SW480 (cell line): Measurements from ENCODE around the gene ZNF79.

Source experiments
- DNase-seq: peaks from one replicate; pipeline ENCODE4 v3.0.0-alpha.2; 2016; ENCODE audit warnings: low spot score

ZNF79 gene

GRCh38 chr9:127423934-127424675 is at the start of gene ZNF79:
TSS of gene ZNF79 (plus strand) at chr9:127424382. CDS start at chr9:127424788, 406 bp downstream.
- DNase-seq = peak; percentile 87

- DNase-seq = peak; percentile 20
Observed at GRCh38 chr9:127380479-127380878, 43.7 kb upstream of the ZNF79 start.

- no peak for DNase-seq
Observed at GRCh38 chr9:127382541-127382940, 41.6 kb upstream of the ZNF79 start.

- DNase-seq = no peak
Observed at GRCh38 chr9:127384016-127384730, 40.0 kb upstream of the ZNF79 start.

GRCh38 chr9:127384901-127385300 is 39.3 kb upstream of the ZNF79 start:
- DNase-seq = no peak

GRCh38 chr9:127386249-127386648 is 37.9 kb upstream of the ZNF79 start:
- no peak for DNase-seq

- DNase-seq = no peak
Observed at GRCh38 chr9:127386981-127387380, 37.2 kb upstream of the ZNF79 start.

- peak; percentile 99 for DNase-seq
Observed at GRCh38 chr9:127388037-127388855, 35.9 kb upstream of the ZNF79 start.

- peak; percentile 68 for DNase-seq
Observed at GRCh38 chr9:127388856-127389238, 35.3 kb upstream of the ZNF79 start.

GRCh38 chr9:127389381-127390247 is 34.6 kb upstream of the ZNF79 start:
- DNase-seq = no peak

GRCh38 chr9:127390248-127390545 is 34.0 kb upstream of the ZNF79 start:
- no peak for DNase-seq

- peak; percentile 82 for DNase-seq
Observed at GRCh38 chr9:127390563-127390962, 33.6 kb upstream of the ZNF79 start.

GRCh38 chr9:127392166-127392565 is 32.0 kb upstream of the ZNF79 start:
- no peak for DNase-seq

GRCh38 chr9:127392976-127393375 is 31.2 kb upstream of the ZNF79 start:
- DNase-seq = no peak

- no peak for DNase-seq
Observed at GRCh38 chr9:127393645-127394044, 30.5 kb upstream of the ZNF79 start.

- DNase-seq = no peak
Observed at GRCh38 chr9:127395497-127396252, 28.5 kb upstream of the ZNF79 start.

- DNase-seq = no peak
Observed at GRCh38 chr9:127396253-127396807, 27.9 kb upstream of the ZNF79 start.

- peak; percentile 100 for DNase-seq
Observed at GRCh38 chr9:127396808-127397645, 27.2 kb upstream of the ZNF79 start, which contains the start of gene SLC2A8. TSS of gene SLC2A8 (plus strand) at chr9:127397169. CDS start at chr9:127397231, 62 bp downstream.

GRCh38 chr9:127397646-127398274 is 26.4 kb upstream of the ZNF79 start:
- DNase-seq = peak; percentile 43
